Endothelial cell of hepatic sinusoid (primary cell): ENCODE data around the gene HOXD8.

ENCODE experiments used
- in situ Hi-C: cut with HindIII; loops from 2 replicates; pipeline ENCODE4 v1.10.0; 2017; ENCODE audit warnings: low sequenced_read_pairs

HOXD8 gene

DNA sequence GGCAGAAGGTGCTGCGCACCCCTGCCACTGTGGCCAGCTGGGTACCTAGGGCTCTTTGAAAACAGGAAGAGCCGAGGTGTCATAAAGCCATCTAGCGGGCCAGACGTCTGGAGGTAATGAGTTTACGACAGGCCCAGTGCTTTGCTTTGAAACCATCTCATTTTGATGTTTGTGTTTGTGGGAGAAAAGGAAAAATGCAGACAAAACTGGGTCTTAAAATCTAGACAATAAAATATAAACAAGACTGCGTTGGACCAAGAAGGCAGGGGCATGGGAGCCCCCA lies 3.8 kb upstream of the HOXD8 start:
- in situ Hi-C loops: no loop called here

GRCh38 chr2:176126929-176127773 lies 2.4 kb upstream of the HOXD8 start:
- in situ Hi-C loops: no loop called here

GRCh38 chr2:176127774-176128072 lies 1.8 kb upstream of the HOXD8 start:
- in situ Hi-C loops: no loop called here

DNA sequence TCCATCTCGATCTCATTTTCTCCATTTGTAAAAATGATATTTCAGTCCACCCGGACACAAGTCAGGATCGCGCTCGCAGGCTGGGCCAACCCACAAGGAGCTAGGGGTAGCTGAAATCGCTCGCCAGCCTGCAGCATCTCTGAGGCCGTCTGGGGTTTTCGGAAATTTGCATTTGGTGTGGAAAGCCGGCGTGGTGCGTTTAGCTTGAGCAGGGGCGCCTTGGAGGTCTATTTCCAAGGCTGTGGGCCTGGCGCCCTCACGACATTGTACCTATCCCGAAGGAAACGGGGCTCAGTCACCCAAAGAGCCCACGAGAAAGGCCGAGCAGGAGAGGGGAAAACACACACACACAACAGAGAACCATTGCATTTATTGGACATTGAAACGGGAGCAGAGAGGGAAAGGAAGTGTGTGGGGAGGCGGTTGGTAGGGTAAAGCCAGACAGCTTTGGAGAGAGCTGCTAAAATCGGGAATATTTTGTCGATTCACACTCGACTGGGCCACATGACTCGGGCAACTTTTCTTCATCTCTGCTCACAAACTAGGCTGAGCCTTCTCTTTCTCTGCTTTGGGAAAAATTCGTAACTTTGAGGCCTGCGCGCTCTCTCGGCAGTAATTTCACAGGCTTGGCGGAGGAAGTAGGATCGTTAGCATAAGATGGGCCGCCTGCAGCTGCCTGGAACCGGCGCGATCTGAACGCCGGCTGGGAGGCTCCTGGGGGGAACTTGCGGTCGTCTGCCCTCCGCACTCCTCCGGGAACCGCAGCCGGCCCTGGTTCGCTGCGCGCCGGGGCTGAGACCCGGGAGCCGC lies 1.1 kb upstream of the HOXD8 start:
- in situ Hi-C loops: no loop called here

- in situ Hi-C loops: no loop called here
Observed at GRCh38 chr2:176129813-176130146, 275 bp downstream of the HOXD8 start.

DNA sequence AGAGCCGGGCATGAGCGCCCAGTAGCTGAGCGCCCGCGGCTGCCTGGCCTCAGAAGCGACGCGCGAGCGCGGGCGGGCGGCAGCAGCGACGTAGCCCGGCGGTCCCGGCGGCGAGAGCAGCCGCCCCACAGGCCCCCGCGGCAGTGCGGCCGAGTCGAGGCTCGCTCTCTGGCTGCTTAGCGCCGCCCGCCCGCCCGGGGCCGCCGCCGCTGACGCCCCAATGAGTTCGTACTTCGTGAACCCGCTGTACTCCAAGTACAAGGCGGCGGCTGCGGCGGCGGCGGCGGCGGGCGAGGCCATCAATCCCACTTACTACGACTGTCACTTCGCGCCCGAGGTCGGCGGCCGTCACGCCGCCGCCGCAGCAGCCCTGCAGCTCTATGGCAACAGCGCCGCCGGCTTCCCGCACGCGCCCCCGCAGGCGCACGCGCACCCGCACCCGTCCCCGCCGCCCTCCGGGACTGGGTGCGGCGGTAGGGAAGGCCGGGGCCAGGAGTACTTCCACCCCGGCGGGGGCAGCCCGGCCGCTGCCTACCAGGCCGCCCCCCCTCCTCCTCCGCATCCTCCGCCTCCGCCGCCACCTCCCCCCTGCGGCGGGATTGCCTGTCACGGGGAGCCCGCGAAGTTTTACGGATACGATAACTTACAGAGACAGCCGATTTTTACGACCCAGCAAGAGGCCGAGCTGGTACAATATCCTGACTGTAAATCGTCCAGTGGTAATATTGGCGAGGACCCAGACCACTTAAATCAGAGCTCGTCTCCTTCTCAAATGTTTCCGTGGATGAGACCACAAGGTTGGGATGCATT lies 847 bp downstream of the HOXD8 start:
- in situ Hi-C loops: no loop called here

DNA sequence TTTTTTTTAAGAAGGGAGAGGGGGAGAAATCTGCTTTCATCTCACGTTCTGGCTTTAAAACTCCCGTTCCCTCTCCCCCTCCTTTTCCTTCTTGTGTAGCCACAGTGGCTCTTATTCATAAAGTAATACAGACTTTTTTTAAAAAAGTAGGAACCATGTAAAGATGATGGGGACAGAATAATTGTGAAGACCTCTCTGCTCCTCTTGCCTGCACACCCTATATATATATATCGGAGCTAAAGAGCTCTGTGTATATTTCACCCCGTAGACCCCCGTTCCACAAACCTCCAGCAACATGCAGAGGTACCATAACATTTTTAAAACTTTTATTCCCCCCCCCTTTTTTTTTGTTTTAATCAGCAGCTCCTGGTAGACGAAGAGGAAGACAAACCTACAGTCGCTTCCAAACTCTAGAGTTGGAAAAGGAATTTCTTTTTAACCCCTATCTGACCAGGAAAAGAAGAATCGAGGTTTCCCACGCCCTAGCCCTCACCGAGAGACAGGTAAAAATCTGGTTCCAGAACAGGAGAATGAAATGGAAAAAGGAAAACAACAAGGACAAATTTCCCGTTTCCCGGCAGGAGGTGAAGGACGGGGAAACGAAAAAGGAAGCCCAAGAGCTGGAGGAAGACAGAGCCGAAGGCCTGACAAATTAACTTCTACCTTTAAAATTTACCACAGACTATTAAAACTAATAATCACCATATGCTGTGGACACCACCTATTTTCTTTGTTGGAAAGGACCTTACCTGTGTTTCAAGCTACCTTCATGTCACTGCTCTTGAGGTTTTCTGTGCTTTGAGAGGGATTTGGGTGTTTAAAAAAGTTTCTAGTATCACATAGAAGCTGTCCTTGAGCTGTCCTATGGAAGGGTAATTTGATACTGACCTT lies 1.7 kb downstream of the HOXD8 start:
- in situ Hi-C loops: no loop called here

DNA sequence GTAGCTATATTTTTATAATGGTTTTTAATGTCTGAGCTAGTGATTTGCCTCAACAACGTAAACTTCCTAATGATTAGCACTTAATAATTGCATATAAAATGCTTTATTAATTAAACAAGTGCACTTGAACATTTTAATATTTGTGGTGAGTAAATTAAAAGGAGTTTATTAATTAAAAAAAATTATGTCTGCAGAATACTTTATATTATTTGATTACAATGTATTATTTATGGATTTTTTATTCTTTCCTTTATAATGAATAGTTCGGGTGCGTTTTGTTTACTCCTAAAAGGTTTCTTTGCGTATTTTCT lies 2.3 kb downstream of the HOXD8 start:
- in situ Hi-C loops: no loop called here

DNA sequence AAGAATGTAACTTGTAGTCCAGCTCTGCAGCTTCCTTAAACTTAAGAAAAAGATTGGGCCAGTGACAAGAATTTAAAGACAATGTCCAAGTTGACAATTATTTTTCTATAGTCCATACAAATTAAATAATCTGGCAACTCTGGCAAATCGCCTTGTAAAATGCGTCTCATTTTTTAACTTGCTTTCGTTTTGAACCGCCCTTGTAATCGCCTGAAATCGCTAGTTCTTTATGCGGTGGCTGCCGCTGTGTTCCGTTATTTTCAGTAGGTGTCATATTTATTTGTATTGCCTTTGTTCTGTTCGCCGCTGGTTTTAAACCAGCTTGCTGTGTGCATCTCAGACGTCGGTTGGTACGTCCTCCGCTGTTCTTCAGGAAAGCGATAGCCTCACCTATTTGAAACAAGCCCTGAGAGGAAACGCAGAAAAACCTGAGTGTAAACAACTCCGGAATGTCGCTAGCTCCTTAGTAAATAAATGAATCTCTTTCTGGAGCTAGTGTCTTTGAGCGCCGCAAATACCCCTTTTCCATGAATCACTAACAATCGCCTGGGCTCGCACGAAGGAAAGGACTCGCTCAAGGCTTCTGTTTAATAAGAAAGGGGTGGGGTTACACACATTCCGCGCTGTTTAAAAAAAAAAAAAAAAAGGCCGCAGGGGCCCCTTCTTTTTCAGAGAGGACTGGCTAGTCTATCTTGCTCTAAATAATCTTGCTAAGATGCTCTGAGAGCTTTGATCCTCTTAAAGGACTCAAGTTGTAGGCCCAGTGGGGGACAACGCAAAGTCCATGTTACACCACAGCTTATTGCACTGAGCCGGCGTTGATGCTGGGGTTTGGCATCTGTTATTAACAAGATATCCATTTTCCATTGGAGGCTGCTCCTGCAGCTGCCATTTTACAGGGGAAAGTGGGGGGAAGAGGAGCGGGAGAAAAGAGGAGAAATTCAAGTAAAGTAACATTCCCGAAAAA lies 3.0 kb downstream of the HOXD8 start:
- in situ Hi-C loops: no loop called here

- in situ Hi-C loops: no loop called here
Observed at GRCh38 chr2:176133389-176133788, 3.9 kb downstream of the HOXD8 start.

DNA sequence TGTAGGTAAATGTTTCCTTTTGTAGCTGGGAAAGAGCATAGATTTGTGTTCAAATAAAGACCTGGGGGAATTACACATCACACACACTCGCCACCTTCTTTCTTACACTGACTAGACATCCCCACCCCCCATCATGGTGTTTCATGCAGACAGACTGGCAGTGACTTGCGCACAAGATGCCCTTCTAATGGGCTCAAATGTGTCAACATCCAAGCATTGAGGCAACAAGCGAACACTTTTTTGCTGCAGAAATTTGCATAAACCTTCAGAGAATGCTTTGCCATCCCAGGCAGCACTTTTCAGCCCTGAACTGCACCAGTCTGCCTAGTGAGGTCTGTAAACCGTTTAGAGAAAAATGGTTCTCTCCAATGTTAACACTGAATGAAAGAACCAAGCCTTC lies 4.5 kb downstream of the HOXD8 start:
- in situ Hi-C loops: no loop called here

GRCh38 chr2:176135035-176135440 lies 5.5 kb downstream of the HOXD8 start:
- in situ Hi-C loops: loop anchor here (5.0 kb wide), 1 partner anchor 497 kb away; no protein-coding TSS in a partner anchor

DNA sequence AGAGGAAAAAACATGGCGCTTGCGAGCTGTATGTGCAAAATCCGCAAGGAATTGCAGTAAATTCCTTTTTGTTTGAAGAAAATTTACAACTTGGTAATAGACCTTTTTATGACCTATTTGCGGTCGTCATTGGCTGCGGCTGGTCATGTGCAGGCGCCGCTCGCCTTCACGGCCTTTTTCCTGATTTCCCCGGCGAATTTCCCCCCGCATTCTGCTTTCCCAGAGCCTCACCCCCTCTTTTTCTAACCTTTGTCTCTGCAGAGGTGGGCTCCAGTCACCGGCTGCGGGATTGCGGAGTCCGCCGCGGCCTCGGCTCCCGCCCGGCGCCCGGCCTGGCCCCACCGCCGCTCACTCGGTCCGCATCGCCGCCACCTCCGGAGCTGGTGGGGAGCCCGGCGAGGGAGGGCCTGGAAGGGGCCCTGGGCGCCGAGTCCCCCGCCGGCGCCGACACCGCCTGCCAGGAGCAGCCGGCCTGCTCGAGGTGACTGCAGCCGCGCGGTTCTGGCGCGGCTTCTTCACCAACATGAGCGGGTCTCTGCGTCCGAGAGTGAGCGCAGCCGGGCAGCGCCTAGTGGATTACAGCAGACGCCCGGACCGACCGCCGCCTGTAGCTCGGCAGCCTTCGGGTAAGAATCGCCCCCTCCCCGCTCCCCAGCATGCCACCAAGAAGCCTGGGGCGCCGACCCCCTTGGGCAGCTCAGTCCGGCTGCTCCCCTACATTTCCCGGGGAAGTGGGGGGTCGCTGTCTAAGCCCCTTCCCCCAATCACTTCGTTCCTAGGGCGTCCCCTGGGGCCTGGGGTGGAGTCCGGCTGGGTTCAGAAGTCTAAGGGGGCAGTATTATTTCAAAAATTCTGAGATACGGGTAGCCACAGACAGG lies 7.1 kb downstream of the HOXD8 start:
- in situ Hi-C loops: loop anchor here (5.0 kb wide), 1 partner anchor 496 kb away; no protein-coding TSS in a partner anchor

GRCh38 chr2:176137252-176137580 lies 7.7 kb downstream of the HOXD8 start:
- in situ Hi-C loops: loop anchor here (5.0 kb wide), 1 partner anchor 495 kb away; no protein-coding TSS in a partner anchor

DNA sequence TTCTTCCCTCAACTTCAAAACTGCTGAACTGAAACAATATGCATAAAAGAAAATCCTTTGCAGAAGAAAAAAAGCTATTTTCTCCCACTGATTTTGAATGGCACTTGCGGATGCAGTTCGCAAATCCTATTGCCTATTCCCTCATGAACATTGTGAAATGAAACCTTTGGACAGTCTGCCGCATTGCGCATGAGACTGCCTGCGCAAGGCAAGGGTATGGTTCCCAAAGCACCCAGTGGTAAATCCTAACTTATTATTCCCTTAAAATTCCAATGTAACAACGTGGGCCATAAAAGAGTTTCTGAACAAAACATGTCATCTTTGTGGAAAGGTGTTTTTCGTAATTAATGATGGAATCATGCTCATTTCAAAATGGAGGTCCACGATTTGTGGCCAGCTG lies 8.4 kb downstream of the HOXD8 start:
- in situ Hi-C loops: loop anchor here (5.0 kb wide), 1 partner anchor 494 kb away; no protein-coding TSS in a partner anchor

DNA sequence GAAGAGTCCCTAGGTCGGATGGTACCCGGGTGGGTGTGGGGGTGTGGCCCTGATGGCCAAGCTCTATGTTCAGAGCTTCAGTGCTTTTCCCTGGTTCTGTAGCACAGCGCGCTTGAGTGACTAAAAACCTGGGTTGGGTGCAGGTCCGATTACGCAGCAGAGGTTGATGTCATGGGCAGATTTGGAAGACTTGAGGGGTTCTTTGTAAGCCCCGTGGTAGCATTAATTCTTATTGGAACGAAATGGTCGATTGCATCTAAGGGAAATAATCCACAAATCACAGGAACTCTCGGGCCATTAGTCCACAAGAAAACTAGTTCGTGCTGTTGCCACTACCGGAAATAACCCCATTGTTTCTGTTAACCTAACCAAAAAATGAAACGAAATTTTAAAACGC lies 9.0 kb downstream of the HOXD8 start:
- in situ Hi-C loops: loop anchor here (5.0 kb wide), 1 partner anchor 494 kb away; no protein-coding TSS in a partner anchor

DNA sequence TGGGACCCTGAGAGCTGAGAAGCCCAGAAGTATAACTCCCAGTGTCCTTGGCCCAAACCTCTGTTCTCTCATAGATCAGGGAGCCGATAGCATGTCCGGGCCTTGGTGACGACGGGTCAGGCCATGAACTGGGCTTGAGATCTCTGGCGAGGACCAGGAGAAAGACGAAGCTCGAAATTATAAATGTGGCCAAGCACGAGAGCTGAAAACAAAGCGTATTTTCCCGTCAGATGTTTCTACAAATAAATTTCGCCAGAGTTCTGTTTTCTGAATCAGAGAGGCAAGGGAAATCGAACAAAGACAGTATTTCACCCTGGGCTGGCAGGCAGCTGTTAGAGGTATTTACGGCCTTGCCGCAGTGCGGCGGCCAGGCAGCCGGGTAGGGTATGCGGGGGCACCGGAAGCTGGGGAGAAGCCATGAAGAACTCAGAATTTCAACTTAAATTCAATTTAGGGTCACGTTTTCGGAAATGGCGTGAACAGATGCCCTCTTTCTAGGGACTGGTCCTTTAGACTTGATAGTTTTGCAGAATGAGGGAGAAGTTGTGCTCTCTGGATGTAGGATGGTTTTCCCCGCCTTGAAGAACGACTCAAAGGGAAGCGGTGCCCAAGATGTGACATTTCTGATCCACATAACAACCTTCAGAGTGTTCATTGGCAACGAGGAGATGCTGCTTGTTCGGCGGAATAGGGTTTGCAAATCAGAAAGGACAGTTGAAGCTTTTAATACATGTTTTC lies 9.6 kb downstream of the HOXD8 start:
- in situ Hi-C loops: loop anchor here (5.0 kb wide), 1 partner anchor 493 kb away; no protein-coding TSS in a partner anchor
